OCI-LY3 (cell line): ENCODE data around the gene C12orf42.

ENCODE experiments used
- H2AFZ ChIP-seq: fragments of 200-600, 300-600 bp; shearing (Covaris generic); 2 replicates; pipeline ENCODE4 v1.6.0; 2014; ENCODE audit warnings: antibody characterized with exemption, low read depth, low read length
- H3K27ac ChIP-seq: fragments of 200-600, 300-600 bp; sonication (generic); 2 replicates; pipeline ENCODE4 v1.5.1; 2014; ENCODE audit warnings: mild to moderate bottlenecking, low read length, moderate library complexity, mixed read lengths
- H3K27me3 ChIP-seq: fragments of 200-600, 300-600 bp; sonication (generic); 2 replicates; pipeline ENCODE4 v1.6.1; 2014; ENCODE audit warnings: low read depth, low read length, mixed read lengths
- H3K36me3 ChIP-seq: fragments of 200-600, 300-600 bp; sonication (generic); replicated peaks from 2 replicates; pipeline ENCODE3; 2014; ENCODE audit warnings: low read depth, low read length, mixed read lengths
- H3K4me1 ChIP-seq: fragments of 300-600, 200-600 bp; sonication (generic); 2 replicates; pipeline ENCODE4 v1.6.1; 2014; ENCODE audit warnings: low read length, mixed read lengths
- H3K4me2 ChIP-seq: fragments of 200-600, 300-600 bp; sonication (generic); 2 replicates; pipeline ENCODE4 v1.6.1; 2014; ENCODE audit warnings: low read length, mixed read lengths
- H3K4me3 ChIP-seq: fragments of 300-600, 200-600 bp; sonication (generic); 2 replicates; pipeline ENCODE4 v1.5.1; 2014; ENCODE audit warnings: antibody characterized with exemption, mild to moderate bottlenecking, low read length, moderate library complexity
- H3K79me2 ChIP-seq: fragments of 300-600, 200-600 bp; shearing (Covaris generic); 2 replicates; pipeline ENCODE4 v1.6.1; 2014; ENCODE audit warnings: mild to moderate bottlenecking, low read length, mixed read lengths
- H3K9ac ChIP-seq: fragments of 300-600, 200-600 bp; shearing (Covaris generic); 2 replicates; pipeline ENCODE4 v1.6.0; 2014; ENCODE audit warnings: mild to moderate bottlenecking, low read length, moderate library complexity
- H3K9me3 ChIP-seq: fragments of 200-600, 300-600 bp; shearing (Covaris generic); 2 replicates; pipeline ENCODE4 v1.6.1; 2014; ENCODE audit warnings: low read length, mixed read lengths; ENCODE audit not compliant: insufficient read depth
- H4K20me1 ChIP-seq: fragments of 200-600, 300-600 bp; sonication (generic); 2 replicates; pipeline ENCODE4 v1.6.1; 2016; ENCODE audit warnings: low read length, mixed read lengths; ENCODE audit not compliant: insufficient read depth
- EZH2phosphoT487 ChIP-seq: fragments of 200-600 bp; shearing (Covaris generic); IDR thresholded peaks from 2 replicates; pipeline ENCODE4 v1.6.1; 2018; ENCODE audit warnings: antibody characterized with exemption, mixed run types, low read depth
- TF ChIP-seq, protein P1 (sequence below): fragments of 200-600, 300-600 bp; sonication (generic); IDR thresholded peaks from 2 replicates; pipeline ENCODE4 v1.5.1; 2014; ENCODE audit warnings: antibody characterized with exemption, low read length, low read depth

C12orf42 gene

GRCh38 chr12:103382736-103383346, 112.9 kb downstream of the C12orf42 start:
- H4K20me1 ChIP-seq = no peaks in the 10 kb centered on the region
- no peaks in the 10 kb centered on the region for H3K79me2 ChIP-seq
- no peak overlapping the region for H3K4me3 ChIP-seq
- no peak for TF ChIP-seq EZH2phosphoT487
- TF ChIP-seq, protein P1, sequence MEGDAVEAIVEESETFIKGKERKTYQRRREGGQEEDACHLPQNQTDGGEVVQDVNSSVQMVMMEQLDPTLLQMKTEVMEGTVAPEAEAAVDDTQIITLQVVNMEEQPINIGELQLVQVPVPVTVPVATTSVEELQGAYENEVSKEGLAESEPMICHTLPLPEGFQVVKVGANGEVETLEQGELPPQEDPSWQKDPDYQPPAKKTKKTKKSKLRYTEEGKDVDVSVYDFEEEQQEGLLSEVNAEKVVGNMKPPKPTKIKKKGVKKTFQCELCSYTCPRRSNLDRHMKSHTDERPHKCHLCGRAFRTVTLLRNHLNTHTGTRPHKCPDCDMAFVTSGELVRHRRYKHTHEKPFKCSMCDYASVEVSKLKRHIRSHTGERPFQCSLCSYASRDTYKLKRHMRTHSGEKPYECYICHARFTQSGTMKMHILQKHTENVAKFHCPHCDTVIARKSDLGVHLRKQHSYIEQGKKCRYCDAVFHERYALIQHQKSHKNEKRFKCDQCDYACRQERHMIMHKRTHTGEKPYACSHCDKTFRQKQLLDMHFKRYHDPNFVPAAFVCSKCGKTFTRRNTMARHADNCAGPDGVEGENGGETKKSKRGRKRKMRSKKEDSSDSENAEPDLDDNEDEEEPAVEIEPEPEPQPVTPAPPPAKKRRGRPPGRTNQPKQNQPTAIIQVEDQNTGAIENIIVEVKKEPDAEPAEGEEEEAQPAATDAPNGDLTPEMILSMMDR = no peak
- H2AFZ ChIP-seq = no peak overlapping the region
- H3K9ac ChIP-seq = no peak overlapping the region
- H3K27me3 ChIP-seq = no peaks in the 10 kb centered on the region
- H3K4me1 ChIP-seq = peaks cover 12% of the 10 kb centered on the region
- no peaks in the 10 kb centered on the region for H3K9me3 ChIP-seq
- H3K4me2 ChIP-seq = peak overlapping the region; percentile 16
- H3K27ac ChIP-seq = no peak overlapping the region
- no peaks in the 10 kb centered on the region for H3K36me3 ChIP-seq

DNA sequence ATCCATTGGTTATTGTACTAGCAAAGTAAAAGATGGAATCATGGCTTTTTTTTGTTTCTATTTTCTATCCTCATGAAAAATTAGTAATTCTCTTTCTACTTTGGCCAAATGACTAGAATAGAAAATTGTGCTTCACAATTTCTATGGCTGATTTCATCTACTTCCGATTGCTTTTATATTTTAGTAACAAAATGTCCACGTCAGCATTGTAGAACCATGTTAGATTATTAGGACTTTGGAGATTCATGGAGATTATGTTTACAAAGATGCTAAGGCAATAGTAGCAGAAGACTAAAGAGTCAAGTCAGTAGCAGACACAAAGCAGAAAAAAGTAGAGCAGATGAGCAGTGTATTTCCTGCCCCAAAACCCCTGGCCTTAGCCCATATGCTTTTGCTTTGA, 113.6 kb downstream of the C12orf42 start:
- Histone ChIP-seq H4K20me1 (no peaks in the 10 kb centered on the region), H3K9ac (no peak overlapping the region), H3K79me2 (no peaks in the 10 kb centered on the region), H3K36me3 (no peaks in the 10 kb centered on the region), H3K4me2 (no peak overlapping the region), H3K9me3 (no peaks in the 10 kb centered on the region), H3K27me3 (no peaks in the 10 kb centered on the region), H3K4me1 (peaks cover 12% of the 10 kb centered on the region), H3K4me3 (no peak overlapping the region), H3K27ac (no peak overlapping the region), H2AFZ (no peak overlapping the region)
- TF ChIP-seq EZH2phosphoT487 = no peak
- TF ChIP-seq, protein P1 = no peak

DNA sequence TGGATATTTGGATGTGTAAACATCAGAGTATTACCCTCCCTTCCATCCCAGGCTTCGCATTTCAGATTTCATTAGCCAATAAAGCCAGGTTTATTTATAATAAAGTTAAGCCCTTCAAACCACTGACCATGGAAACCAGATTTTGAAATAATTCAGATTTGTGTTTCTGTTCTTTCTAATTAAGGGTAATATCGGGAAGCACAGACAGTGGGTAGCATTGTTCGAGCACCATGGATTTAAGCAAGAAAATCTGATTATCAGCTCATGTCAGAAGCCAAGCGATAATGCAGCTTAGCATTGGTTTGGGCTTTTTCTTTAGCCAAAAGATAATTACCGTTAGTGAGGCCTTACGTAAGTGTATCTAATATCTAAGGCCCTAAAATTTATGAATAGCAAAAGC, 116.1 kb downstream of the C12orf42 start:
- Histone ChIP-seq H3K79me2 (no peaks in the 10 kb centered on the region), H3K36me3 (no peaks in the 10 kb centered on the region), H3K4me2 (no peak overlapping the region), H3K4me1 (peaks cover 12% of the 10 kb centered on the region), H3K27me3 (no peaks in the 10 kb centered on the region), H2AFZ (no peak overlapping the region), H3K9me3 (no peaks in the 10 kb centered on the region), H4K20me1 (no peaks in the 10 kb centered on the region), H3K27ac (no peak overlapping the region), H3K4me3 (no peak overlapping the region), H3K9ac (no peak overlapping the region)
- TF ChIP-seq, protein P1 = no peak
- TF ChIP-seq EZH2phosphoT487 = no peak

- no peaks in the 10 kb centered on the region for H3K27me3 ChIP-seq
- no peaks in the 10 kb centered on the region for H3K4me1 ChIP-seq
- no peaks in the 10 kb centered on the region for H4K20me1 ChIP-seq
- TF ChIP-seq, protein P1 = no peak
- no peak for TF ChIP-seq EZH2phosphoT487
- H3K9me3 ChIP-seq = no peaks in the 10 kb centered on the region
- H3K4me2 ChIP-seq = no peak overlapping the region
- no peak overlapping the region for H2AFZ ChIP-seq
- no peak overlapping the region for H3K27ac ChIP-seq
- no peak overlapping the region for H3K4me3 ChIP-seq
- H3K9ac ChIP-seq = no peak overlapping the region
- H3K36me3 ChIP-seq = peaks cover 13% of the 10 kb centered on the region
- H3K79me2 ChIP-seq = no peaks in the 10 kb centered on the region
These were observed 122.7 kb downstream of the C12orf42 start for GRCh38 chr12:103373088-103373523.
